Transverse colon (tissue), 4 donors: ENCODE measurements around the gene FAM8A1. TPM values are rescaled to one million over a fixed set of nuclear protein-coding genes. Genes with fewer than 3 reads are reported as not detected.

Experiments used
- DNase-seq: peaks from one replicate; pipeline ENCODE4 v3.0.0-alpha.2; 2019
- H3K27ac ChIP-seq, 4 donors: fragments of 200-600 bp; sonication (generic); 2 replicates each; pipeline ENCODE4 v1.5.1; 2016 to 2018; ENCODE audit warnings: inconsistent platforms in 4 of 4
- H3K27me3 ChIP-seq: fragments of 200-600 bp; sonication (generic); 2 replicates; pipeline ENCODE4 v1.5.1; 2017; ENCODE audit warnings: inconsistent platforms
- H3K36me3 ChIP-seq, 4 donors: fragments of 200-600 bp; sonication (generic); 2 replicates each; pipeline ENCODE4 v1.5.1; 2017 to 2019; ENCODE audit warnings: inconsistent platforms in 4 of 4
- H3K4me1 ChIP-seq, 4 donors: fragments of 200-600 bp; sonication (generic); 2 replicates each; pipeline ENCODE4 v1.5.1; 2017 to 2020; ENCODE audit warnings: inconsistent platforms in 4 of 4
- H3K4me3 ChIP-seq, 4 donors: fragments of 200-600 bp; sonication (generic); 1 replicate in 1 of 4; 2 replicates in 3 of 4; pipeline versions ENCODE4 v1.5.1 to v1.6.1; 2017 to 2019; ENCODE audit warnings: inconsistent platforms in 4 of 4
- H3K9me3 ChIP-seq, 2 donors: fragments of 200-600 bp; sonication (generic); 2 replicates each; pipeline ENCODE4 v1.5.1; 2017 to 2019; ENCODE audit warnings: inconsistent platforms in 2 of 2
- CTCF ChIP-seq, 5 experiments: fragments of 200-600 bp in 3 of 5; fragments of 450-650 bp in 2 of 5; sonication (generic) in 3 of 5; IDR thresholded peaks; 1 replicate in 2 of 5; 2 replicates in 3 of 5; pipeline ENCODE4 v1.5.1; 2016 to 2017; ENCODE audit warnings: antibody characterized with exemption in 5 of 5, inconsistent platforms in 3 of 5, mild to moderate bottlenecking in 2 of 5, moderate library complexity in 1 of 5
- EP300 ChIP-seq: sonication (generic); formaldehyde crosslinking; IDR thresholded peaks from one replicate; pipeline ENCODE4 v1.6.1; 2017; ENCODE audit warnings: antibody characterized with exemption, low read depth
- POLR2A ChIP-seq: fragments of 450-650 bp; IDR thresholded peaks from one replicate; pipeline ENCODE4 v1.6.1; 2016; ENCODE audit warnings: antibody characterized with exemption, mild to moderate bottlenecking, moderate library complexity
- POLR2AphosphoS5 ChIP-seq, 3 donors: sonication (generic); formaldehyde crosslinking; IDR thresholded peaks; one replicate each; pipeline ENCODE4 v1.6.1; 2016; ENCODE audit warnings: antibody characterized with exemption in 3 of 3
- WGBS, 2 donors: methylation state at CpG; one replicate each; pipeline ENCODE4 v1.1.5; 2018; ENCODE audit warnings: low coverage in 1 of 2; 5-methylcytosine and 5-hydroxymethylcytosine counted together
- in situ Hi-C, 4 donors: fragments of 200-750 bp; cut with MboI; loops; one replicate each; pipeline versions ENCODE4 v1.15.0 to v1.15.1; 2017; ENCODE audit warnings: low sequenced_read_pairs in 3 of 4, low pct_ligation_motif_present in 1 of 4, low pct_unique_long_range_greater_than_20kb in 1 of 4
- intact Hi-C: fragments of 100-400 bp; cut with DNase I; formaldehyde crosslinking; loops from one replicate; pipeline ENCODE4 v1.15.1; 2023; ENCODE audit warnings: low total_unique reads
- total RNA-seq, 4 donors: library from RNA; depleted of rRNA; stranded (reverse); fragments of >200 nt; gene quantifications; one replicate each; pipeline ENCODE4 v1.1.0, GENCODE V29; 2016

FAM8A1 gene
- total RNA-seq, 4 donors from 2014 or later, result 8.8 to 60.8 (median 49.9) TPM

DNA sequence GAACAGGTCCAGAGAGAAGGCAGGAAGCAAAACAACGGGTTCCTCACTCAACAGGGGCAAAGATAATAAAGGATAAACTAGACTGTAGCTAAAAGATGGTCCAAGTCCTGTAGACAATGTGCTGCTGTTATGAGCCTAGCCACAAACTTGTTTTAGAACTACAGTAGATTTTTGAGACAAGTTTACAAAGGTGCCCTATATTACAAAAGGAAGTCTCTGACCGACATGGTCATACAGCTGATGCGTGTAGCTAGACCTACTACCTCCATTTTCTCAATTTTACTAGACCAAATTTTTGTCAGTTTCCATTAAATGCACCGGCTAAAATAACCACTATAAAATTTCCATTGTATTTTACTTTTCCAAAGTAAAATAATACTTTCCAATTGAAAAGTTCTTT, 11.9 kb downstream of the FAM8A1 start:
- H3K36me3 ChIP-seq, result peaks cover 0 to 12% (median 5%) of the 10 kb centered on the region in 4 donors
- intact Hi-C loops (no loop called here), in situ Hi-C loops (no loop called here)
- H3K4me3 ChIP-seq, result no peak overlapping the region
- no peak for DNase-seq
- no peaks in the 10 kb centered on the region for H3K27me3 ChIP-seq
- H3K4me1 ChIP-seq, result peaks cover 0 to 37% (median 9%) of the 10 kb centered on the region in 4 donors
- no peak for TF ChIP-seq CTCF (IDR thresholded peaks at IDR 0.05)
- TF ChIP-seq POLR2A, result no peak
- TF ChIP-seq EP300, result no peak
- TF ChIP-seq POLR2AphosphoS5 (IDR thresholded peaks at IDR 0.05), result no peak
- H3K9me3 ChIP-seq, result no peaks in the 10 kb centered on the region
- H3K27ac ChIP-seq, result no peak overlapping the region
- 74 to 76% methylated on average over 4 of the region's 4 CpGs for WGBS, 2 donors

- H3K36me3 ChIP-seq, result peaks cover 0 to 19% (median 2%) of the 10 kb centered on the region in 4 donors
- DNase-seq, result no peak
- in situ Hi-C loops, result no loop called here
Measured at GRCh38 chr6:17615794-17616193, 15.7 kb downstream of the FAM8A1 start.

DNA sequence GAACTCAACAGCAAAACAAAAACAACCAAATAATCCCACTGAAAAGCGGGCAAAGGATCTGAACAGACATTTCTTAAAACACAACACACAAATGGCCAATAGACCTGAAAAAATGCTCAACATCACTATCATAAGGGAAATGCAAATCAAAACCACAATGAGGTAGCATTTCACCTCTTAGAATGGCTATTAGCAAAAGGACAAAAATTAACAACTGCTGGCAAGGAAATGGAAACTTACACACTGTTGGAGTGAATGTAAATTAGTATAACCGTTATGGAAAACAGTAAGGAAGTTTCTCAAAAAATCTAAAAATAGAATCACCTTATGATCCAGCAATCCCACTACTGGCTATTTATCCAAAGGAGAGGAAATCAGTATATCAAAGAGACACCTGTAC, 20.9 kb downstream of the FAM8A1 start:
- H3K4me3 ChIP-seq, result no peak overlapping the region
- no peaks in the 10 kb centered on the region for H3K9me3 ChIP-seq
- 57 to 60% methylated on average over 2 of the region's 2 CpGs for WGBS, 2 donors
- peaks cover 0 to 5% (median 0%) of the 10 kb centered on the region in 4 donors for H3K4me1 ChIP-seq
- H3K27me3 ChIP-seq, result no peaks in the 10 kb centered on the region
- peaks cover 0 to 46% (median 12%) of the 10 kb centered on the region in 4 donors for H3K36me3 ChIP-seq
- no peak overlapping the region for H3K27ac ChIP-seq
- DNase-seq, result no peak
- TF ChIP-seq POLR2A, result no peak
- TF ChIP-seq POLR2AphosphoS5 (IDR thresholded peaks at IDR 0.05), result no peak
- TF ChIP-seq CTCF (IDR thresholded peaks at IDR 0.05), result no peak
- no peak for TF ChIP-seq EP300
- in situ Hi-C loops, result no loop called here
- intact Hi-C loops, result no loop called here

More at GRCh38 chr6:17615794-17616193, 15.7 kb downstream of the FAM8A1 start:
- Histone ChIP-seq H3K27ac (peak overlapping the region in 1 of 4 donors; percentile 10), H3K4me1 (peaks cover 0 to 27% (median 6%) of the 10 kb centered on the region in 4 donors), H3K9me3 (no peaks in the 10 kb centered on the region), H3K4me3 (no peak overlapping the region), H3K27me3 (no peaks in the 10 kb centered on the region)
- TF ChIP-seq POLR2A (no peak), EP300 (no peak), CTCF (IDR thresholded peaks at IDR 0.05) (no peak)
- 38 to 59% methylated on average over 4 of the region's 4 CpGs for WGBS, 2 donors
- intact Hi-C loops, result no loop called here

- WGBS, 2 donors, result 91 to 100% methylated on average over 1 to 5 of the region's 5 CpGs
- in situ Hi-C loops (no loop called here), intact Hi-C loops (no loop called here)
- peaks cover 0 to 48% (median 13%) of the 10 kb centered on the region in 4 donors for H3K36me3 ChIP-seq
- DNase-seq, result no peak
- H3K27me3 ChIP-seq, result no peaks in the 10 kb centered on the region
- no peak overlapping the region for H3K27ac ChIP-seq
- TF ChIP-seq EP300, result no peak
- no peak overlapping the region for H3K4me3 ChIP-seq
- no peaks in the 10 kb centered on the region for H3K4me1 ChIP-seq
- H3K9me3 ChIP-seq, result no peaks in the 10 kb centered on the region
Measured at GRCh38 chr6:17622144-17622543, 22.0 kb downstream of the FAM8A1 start.

DNA sequence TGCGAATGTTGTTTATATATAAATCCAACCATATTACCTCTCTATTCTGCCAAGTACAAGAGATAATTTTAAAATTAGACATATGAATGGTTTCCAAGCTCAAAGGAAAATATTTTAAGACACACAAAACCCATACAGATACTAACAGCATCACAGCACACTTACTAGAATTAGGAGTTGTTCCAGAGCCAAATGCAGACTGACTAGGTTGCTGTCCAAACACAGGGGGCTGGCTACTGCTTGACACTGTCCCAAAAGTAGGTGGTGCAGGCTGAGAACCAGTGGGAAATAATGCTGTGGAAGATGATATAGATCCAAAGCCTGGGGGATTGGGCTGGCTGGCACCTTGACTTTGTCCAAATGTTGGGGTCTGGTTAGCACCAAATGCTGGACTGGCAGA, 24.3 kb downstream of the FAM8A1 start:
- in situ Hi-C loops (no loop called here), intact Hi-C loops (no loop called here)
- Histone ChIP-seq H3K9me3 (no peaks in the 10 kb centered on the region), H3K36me3 (peaks cover 0 to 51% (median 16%) of the 10 kb centered on the region in 4 donors), H3K4me3 (no peak overlapping the region), H3K4me1 (no peaks in the 10 kb centered on the region), H3K27ac (no peak overlapping the region), H3K27me3 (no peaks in the 10 kb centered on the region)
- WGBS, 2 donors, result 72 to 90% methylated on average over 1 of the region's 1 CpG
- DNase-seq, result no peak
- TF ChIP-seq CTCF (IDR thresholded peaks at IDR 0.05) (no peak), EP300 (no peak), POLR2AphosphoS5 (IDR thresholded peaks at IDR 0.05) (no peak), POLR2A (no peak)
